Fibroblast of villous mesenchyme (primary cell): Measurements from ENCODE around the gene CAPN9. TPM values are rescaled to one million over a fixed set of nuclear protein-coding genes. Genes with fewer than 3 reads are reported as not detected.
"Not testable (repeated sequence)": the region's sequence is repeated elsewhere in the genome, so short reads cannot be mapped to it uniquely, and the experiment has no call there.

Experiments
- DNase-seq: peaks from one replicate; pipeline ENCODE4 v3.0.0-alpha.2; 2010; ENCODE audit warnings: low read depth
- H3K4me3 ChIP-seq: 2 replicates; pipeline ENCODE4 v1.5.1; 2011; ENCODE audit warnings: low read depth, mild to moderate bottlenecking, low read length
- CTCF ChIP-seq: IDR thresholded peaks from 2 replicates; pipeline ENCODE4 v1.5.1; 2012; ENCODE audit warnings: low read depth, mild to moderate bottlenecking, low read length; ENCODE audit not compliant: insufficient read depth
- total RNA-seq: library from RNA; depleted of rRNA; stranded (reverse); fragments of >200 nt; gene quantifications from 2 replicates; pipeline ENCODE4 v1.2.3, GENCODE V29; 2012

The CAPN9 gene
- not detected in 2 replicates for total RNA-seq

- DNase-seq, result no peak
- no peak within 1 kb of the TSS for H3K4me3 ChIP-seq
- no peak for TF ChIP-seq CTCF
Observed at GRCh38 chr1:230747127-230747730, at the start of gene CAPN9. TSS of gene CAPN9 (plus strand) at chr1:230747388. CDS start at chr1:230747497, 109 bp downstream.

- H3K4me3 ChIP-seq, result no peak overlapping the region
- no peak for DNase-seq
- TF ChIP-seq CTCF, result no peak
Observed at GRCh38 chr1:230698130-230698529, 49.1 kb upstream of the CAPN9 start.

- H3K4me3 ChIP-seq, DNase-seq: not testable (repeated sequence)
Observed at GRCh38 chr1:230698964-230699363, 48.2 kb upstream of the CAPN9 start.

GRCh38 chr1:230699716-230700115 lies 47.5 kb upstream of the CAPN9 start:
- no peak for TF ChIP-seq CTCF
- no peak overlapping the region for H3K4me3 ChIP-seq
- DNase-seq, result no peak

GRCh38 chr1:230700132-230700531 lies 47.1 kb upstream of the CAPN9 start:
- no peak for DNase-seq
- no peak overlapping the region for H3K4me3 ChIP-seq
- no peak for TF ChIP-seq CTCF

GRCh38 chr1:230701434-230701833 lies 45.8 kb upstream of the CAPN9 start:
- DNase-seq, result no peak
- TF ChIP-seq CTCF, result no peak

GRCh38 chr1:230701895-230702768 lies 45.1 kb upstream of the CAPN9 start:
- no peak overlapping the region for H3K4me3 ChIP-seq
- no peak for DNase-seq
- no peak for TF ChIP-seq CTCF

More at GRCh38 chr1:230701434-230701833, 45.8 kb upstream of the CAPN9 start:
- no peak overlapping the region for H3K4me3 ChIP-seq
